Measurements from ENCODE around the gene TLX2. TPM values are rescaled to one million over a fixed set of nuclear protein-coding genes. Genes with fewer than 3 reads are reported as not detected.

Gene TLX2
- total and polyA plus RNA-seq, 2 experiments from 2014 or later = 0.16 to 0.21 TPM

- TF ChIP-seq CTCF (conservative IDR thresholded peaks at IDR 0.05; ENCODE audit: low read depth in 2 of 2) = no peak
- no peak for TF ChIP-seq ZNF114 (CRISPR knock-in tag; IDR thresholded peaks at IDR 0.05)
- no peak for TF ChIP-seq STAT1 (IDR thresholded peaks at IDR 0.05; ENCODE audit: unreplicated experiment)
- no peak for TF ChIP-seq POLR2AphosphoS5 (IDR thresholded peaks at IDR 0.05; ENCODE audit: low read depth)
- no peak for TF ChIP-seq ETS1 (IDR thresholded peaks at IDR 0.05)
- no peak for TF ChIP-seq NANOG (IDR thresholded peaks at IDR 0.05; ENCODE audit: borderline replicate concordance)
- no peak for TF ChIP-seq JUNB (IDR thresholded peaks at IDR 0.05; ENCODE audit: unreplicated experiment)
- TF ChIP-seq EZH2 (IDR thresholded peaks at IDR 0.05; ENCODE audit: low read depth, unreplicated experiment) = no peak
- TF ChIP-seq, protein P1, sequence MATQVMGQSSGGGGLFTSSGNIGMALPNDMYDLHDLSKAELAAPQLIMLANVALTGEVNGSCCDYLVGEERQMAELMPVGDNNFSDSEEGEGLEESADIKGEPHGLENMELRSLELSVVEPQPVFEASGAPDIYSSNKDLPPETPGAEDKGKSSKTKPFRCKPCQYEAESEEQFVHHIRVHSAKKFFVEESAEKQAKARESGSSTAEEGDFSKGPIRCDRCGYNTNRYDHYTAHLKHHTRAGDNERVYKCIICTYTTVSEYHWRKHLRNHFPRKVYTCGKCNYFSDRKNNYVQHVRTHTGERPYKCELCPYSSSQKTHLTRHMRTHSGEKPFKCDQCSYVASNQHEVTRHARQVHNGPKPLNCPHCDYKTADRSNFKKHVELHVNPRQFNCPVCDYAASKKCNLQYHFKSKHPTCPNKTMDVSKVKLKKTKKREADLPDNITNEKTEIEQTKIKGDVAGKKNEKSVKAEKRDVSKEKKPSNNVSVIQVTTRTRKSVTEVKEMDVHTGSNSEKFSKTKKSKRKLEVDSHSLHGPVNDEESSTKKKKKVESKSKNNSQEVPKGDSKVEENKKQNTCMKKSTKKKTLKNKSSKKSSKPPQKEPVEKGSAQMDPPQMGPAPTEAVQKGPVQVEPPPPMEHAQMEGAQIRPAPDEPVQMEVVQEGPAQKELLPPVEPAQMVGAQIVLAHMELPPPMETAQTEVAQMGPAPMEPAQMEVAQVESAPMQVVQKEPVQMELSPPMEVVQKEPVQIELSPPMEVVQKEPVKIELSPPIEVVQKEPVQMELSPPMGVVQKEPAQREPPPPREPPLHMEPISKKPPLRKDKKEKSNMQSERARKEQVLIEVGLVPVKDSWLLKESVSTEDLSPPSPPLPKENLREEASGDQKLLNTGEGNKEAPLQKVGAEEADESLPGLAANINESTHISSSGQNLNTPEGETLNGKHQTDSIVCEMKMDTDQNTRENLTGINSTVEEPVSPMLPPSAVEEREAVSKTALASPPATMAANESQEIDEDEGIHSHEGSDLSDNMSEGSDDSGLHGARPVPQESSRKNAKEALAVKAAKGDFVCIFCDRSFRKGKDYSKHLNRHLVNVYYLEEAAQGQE (IDR thresholded peaks at IDR 0.05; ENCODE audit: unreplicated experiment) = no peak
These were observed 44.3 kb downstream of the TLX2 start (continued) for GRCh38 chr2:74558284-74559230.

- Mint-ChIP-seq H3K27ac (no peak overlapping the region), H3K36me3 (ENCODE audit: low read depth) (no peaks in the 10 kb centered on the region), H3K4me1 (peaks cover 19% of the 10 kb centered on the region), H3K27me3 (ENCODE audit: insufficient read depth, low read depth, poor library complexity) (peaks cover 45% of the 10 kb centered on the region), H3K4me3 (peak overlapping the region; percentile 18; the same call in 1 of the 3 replicates), H3K9me3 (no peaks in the 10 kb centered on the region)
- Histone ChIP-seq H3K4me2 (peak overlapping the region; percentile 36; the same call in 1 of the 2 replicates), H3F3A (replicated peaks; ENCODE audit: low read depth) (no peaks in the 10 kb centered on the region), H3K79me2 (replicated peaks; ENCODE audit: insufficient read depth) (no peaks in the 10 kb centered on the region), H3K4me1 (ENCODE audit: insufficient read depth) (peaks cover 10% of the 10 kb centered on the region), H3K9me2 (ENCODE audit: insufficient read depth) (no peaks in the 10 kb centered on the region), H3K27ac (ENCODE audit: low read depth) (no peak overlapping the region), H3K27me3 (ENCODE audit: insufficient read depth) (peaks cover 52% of the 10 kb centered on the region), H2AFZ (no peak overlapping the region), H4K20me1 (replicated peaks; ENCODE audit: insufficient read depth) (no peaks in the 10 kb centered on the region), H3K36me3 (ENCODE audit: insufficient read depth) (no peaks in the 10 kb centered on the region), H3K4me3 (no peak overlapping the region)
- ATAC-seq = peak; percentile 61
- peak; percentile 65 for DNase-seq (ENCODE audit: low spot score)
- no peak for TF ChIP-seq STAT1 (IDR thresholded peaks at IDR 0.05; ENCODE audit: unreplicated experiment)
- 0 out of 4 replicates have a peak, but pooled peaks of 1 of the 2 experiments have one; percentile 3 for TF ChIP-seq CTCF (conservative IDR thresholded peaks at IDR 0.05; ENCODE audit: low read depth in 2 of 2)
These were observed 45.7 kb downstream of the TLX2 start for GRCh38 chr2:74559912-74560311.
